ENCODE measurements around the gene ITM2C.

The ITM2C gene

DNA sequence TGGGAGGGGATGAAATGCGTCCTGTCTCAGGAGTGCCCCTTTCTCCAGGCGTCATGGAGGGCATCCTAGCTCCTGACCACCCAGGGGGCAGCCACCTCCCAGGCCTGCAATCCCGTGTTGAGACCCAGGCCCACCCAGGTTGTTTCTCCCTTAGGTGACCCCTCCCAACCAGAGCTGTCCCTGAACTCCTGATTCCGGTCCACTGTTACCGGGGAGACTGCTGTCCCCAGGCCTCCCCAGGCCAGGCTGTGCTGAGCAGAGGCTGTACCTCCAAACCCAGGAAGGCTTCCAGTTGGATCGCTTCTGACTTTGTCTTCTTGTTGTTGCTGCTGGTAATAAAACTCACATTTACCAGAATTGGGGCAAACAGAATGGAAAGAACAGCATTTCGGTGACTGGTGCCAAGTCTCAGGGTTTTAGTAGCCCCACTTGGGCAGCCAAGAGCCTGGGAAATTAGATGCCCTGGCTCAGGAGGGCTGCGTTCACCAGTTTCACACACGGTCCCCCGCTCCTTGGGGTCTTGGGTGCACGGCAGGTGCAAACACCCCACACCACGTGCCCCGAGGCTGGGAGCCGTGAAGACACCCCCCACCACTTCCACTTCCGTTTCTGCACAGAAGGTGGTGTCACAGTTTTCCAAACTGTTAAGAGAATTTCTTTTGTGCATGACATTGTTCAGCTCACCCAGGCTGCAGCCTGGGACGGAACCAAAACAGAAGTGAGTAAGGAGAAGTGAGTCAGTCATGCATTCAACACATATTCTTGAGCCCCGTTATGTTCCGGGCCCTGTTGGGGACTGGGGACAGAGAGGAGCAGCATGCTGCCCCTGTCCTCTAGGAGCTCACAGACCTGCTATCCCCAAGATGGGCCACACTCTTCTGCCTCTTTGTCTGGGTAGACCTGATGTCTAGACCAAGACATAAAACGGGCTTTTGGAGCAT lies 29.4 kb downstream of the ITM2C start:
- peak; percentile 56 for DNase-seq (ENCODE audit: low spot score)

GRCh38 chr2:230895536-230896345 lies 31.0 kb downstream of the ITM2C start:
- no peak for DNase-seq (ENCODE audit: low spot score)

DNA sequence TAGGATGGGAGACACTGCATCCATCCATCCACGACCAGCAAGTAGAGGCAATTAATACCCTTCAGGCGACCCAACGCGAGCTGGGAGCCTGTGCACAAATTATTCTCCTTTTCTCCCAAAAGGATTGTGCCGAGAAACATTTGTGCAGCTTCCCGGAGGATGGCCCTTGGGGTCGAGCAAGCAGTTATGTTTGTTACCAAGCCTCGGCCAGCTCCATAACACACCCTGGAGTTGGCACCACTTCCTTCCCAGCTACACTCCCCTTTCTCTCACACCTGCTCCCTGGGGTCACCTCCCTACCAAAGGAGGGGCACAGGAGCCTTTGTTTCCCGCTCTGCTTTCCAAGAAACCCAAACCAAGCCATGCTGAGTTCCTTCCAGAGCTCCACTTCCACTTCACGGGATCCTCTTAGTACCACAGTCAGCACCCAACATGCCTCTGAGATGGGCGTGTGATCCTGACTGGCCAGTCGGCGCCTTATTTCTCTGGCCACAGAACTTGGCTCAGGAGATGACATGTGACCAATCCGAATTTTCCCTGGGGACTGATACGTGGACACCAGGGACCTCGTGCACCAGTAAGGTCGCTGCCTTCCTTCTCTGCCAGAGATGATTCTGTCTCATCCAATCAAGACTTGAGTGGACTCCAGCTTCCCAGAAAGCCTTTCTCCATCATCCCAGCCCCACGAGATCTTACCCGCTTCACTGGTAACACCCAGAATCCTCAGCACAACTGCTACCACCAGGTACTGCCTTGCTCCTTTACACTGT lies 31.8 kb downstream of the ITM2C start:
- DNase-seq (ENCODE audit: low spot score), result no peak

DNA sequence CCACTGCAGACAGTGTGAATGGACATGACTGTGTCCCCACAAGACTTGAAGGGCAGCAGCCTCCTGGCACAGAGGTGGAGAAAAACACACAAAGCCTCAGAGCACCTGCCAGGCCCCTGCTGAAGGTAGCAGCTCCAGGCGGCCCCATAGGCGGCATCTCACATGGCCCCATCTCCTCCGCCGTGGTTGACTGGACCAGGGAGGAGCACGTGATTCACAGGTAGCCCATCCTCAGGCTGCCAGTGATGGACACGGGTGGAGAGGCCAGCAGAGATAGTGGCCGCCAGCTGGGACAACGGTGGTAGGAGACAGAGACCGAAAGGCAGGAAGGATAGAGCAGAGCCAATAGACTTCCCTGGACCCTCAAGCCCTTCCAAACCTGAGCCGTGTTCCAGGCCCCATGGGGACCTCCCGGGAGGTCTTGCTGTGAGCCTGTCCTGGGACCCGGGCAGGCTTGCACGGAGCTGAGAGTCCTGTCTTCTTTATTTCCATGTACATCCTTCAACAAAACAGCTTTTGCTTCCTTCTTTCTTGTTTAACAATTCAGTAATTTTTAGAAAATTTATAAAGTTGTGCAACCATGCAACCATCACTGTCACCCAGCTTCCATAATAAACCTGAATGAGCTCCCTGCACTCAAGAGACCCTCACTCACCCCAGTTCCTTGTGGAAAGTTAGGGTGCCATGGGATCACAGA lies 33.4 kb downstream of the ITM2C start:
- DNase-seq (ENCODE audit: low spot score), result no peak

- DNase-seq (ENCODE audit: low spot score), result no peak
Observed at GRCh38 chr2:230898713-230899091, 34.0 kb downstream of the ITM2C start.

DNA sequence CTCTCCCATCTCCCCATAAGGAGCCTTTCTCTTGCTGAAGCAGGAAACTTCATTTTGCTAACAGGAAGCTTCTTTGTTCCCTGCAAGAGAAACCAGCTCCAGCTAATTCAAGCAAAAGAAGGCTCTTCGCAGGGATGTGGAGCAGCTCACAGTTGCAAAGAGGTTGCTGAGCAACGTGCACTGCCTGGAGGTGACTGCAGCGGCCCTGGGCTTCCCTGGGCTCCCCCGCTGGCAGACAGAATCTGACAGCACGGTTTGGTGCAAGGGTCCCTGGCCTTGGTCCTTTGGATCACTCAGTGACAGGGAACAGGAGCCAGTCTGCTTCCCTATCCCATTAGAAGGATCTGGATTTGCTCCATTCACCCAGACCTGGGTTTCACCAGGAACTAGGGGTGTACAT lies 34.5 kb downstream of the ITM2C start:
- DNase-seq (ENCODE audit: low spot score), result no peak

GRCh38 chr2:230899786-230900185 lies 35.0 kb downstream of the ITM2C start:
- DNase-seq (ENCODE audit: low spot score), result no peak

DNA sequence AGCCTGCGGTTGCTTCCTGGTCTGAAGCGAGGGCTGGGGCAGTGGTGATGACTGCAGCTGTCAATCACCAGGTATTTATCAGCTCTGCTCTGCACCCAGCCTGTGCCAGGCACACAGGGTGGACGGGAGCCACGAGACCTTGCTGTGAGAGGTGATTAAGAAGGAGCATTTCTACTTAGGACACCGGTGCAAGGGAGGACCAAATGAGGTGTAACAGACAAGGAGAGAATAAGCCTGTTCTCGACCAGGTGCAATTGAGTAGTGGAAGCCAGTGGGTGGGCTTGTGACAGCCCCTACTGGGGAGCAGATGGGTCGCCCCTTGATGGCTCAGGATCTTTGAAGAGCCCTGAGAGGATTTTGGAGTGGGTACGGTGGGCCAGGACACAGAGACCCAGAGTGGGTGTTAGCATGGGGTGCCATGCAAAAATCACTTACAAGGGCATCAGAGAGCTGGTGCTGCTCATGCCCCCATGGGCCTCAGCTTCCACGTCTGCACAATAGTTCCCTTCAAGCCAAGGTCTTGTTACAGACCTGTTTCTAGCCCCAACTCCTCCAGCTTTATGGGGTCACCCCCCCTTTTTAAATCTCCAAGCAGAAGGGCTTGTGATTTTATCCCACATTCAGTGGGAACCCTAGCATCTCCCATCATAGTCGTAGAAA lies 35.7 kb downstream of the ITM2C start:
- no peak for DNase-seq (ENCODE audit: low spot score)

DNA sequence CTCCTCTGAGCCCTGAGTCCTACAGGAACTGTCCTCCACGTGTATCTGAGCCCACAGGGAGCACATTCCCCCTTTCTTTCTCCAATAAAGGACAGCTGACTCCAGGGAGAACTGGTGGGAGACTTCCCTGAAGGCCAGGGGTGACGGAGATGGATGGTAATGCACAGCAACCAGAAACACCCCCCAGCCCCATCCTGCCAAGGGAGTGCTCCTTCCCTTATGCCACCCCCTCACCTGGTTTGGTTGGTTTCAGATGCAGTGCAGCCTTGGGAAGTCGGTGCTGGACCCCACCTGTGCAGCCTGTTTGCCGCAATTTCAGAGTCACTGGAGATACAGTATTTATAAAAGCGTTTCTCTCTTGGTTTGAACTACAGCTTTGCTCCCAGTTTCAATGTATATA lies 36.3 kb downstream of the ITM2C start:
- DNase-seq (ENCODE audit: low spot score), result no peak

DNA sequence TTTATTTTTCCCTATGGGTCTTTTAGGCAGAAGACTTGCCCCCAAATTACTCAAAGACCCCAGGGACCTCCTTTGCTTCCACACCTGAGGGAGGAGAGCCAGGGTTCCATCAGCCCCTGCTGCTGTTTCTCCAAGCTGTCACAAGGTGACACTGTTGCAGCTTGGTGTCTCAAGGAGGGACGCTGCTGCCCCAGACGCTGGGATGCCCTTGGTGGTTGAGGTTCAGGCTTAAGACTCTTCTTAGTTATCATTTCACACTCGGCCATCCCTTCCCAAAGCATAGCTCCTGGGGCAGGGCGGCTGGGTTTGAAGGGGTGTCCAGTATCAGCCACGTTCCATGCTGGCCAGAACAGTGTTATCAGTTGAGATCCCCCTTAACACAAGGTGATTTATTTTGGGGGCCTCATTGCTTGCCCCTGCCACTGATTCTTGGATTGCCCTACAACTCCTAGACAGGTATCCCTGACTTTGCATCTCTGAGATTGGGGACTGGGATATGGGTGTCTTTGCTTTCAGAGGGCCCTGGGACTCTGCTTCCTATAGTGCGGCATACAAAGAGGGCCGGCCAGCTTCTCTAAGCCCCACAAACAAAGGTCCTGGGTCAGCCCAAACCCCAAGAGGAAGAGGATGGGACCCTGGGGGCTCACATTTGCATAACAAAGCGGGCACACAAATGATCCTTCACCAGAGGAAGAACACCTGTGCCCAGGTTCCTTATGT lies 37.6 kb downstream of the ITM2C start:
- DNase-seq (ENCODE audit: low spot score), result peak; percentile 53

- no peak for DNase-seq (ENCODE audit: low spot score)
Observed at GRCh38 chr2:230903231-230904150, 38.7 kb downstream of the ITM2C start.

DNA sequence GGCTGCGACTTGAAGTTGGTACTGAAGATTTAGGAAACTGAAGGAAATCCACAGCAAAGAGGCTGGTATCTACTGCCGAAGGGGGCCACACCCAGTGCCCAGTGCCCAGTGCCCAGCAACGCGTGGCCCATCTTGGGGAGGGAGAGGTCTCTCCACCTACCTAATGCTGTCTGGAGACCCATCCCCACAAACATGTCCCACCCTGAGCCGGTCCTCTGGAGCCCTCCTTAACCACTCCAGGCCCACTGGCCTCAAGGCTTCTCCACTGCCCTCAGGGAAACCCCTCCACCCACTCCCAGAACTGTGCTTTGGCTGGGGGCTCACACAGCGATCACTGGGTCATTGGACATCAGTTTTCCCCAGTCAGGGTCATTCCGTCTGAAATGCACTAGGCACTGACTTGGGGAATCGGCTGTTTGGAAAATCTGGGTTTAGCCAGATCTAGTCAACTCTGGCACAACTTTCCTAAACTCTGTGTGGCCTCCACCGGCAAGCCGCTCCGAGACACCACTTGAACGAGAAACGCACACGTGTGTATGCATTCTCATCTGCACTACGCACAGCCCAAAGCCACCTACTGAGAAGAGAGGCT lies 40.2 kb downstream of the ITM2C start:
- no peak for DNase-seq (ENCODE audit: low spot score)

DNA sequence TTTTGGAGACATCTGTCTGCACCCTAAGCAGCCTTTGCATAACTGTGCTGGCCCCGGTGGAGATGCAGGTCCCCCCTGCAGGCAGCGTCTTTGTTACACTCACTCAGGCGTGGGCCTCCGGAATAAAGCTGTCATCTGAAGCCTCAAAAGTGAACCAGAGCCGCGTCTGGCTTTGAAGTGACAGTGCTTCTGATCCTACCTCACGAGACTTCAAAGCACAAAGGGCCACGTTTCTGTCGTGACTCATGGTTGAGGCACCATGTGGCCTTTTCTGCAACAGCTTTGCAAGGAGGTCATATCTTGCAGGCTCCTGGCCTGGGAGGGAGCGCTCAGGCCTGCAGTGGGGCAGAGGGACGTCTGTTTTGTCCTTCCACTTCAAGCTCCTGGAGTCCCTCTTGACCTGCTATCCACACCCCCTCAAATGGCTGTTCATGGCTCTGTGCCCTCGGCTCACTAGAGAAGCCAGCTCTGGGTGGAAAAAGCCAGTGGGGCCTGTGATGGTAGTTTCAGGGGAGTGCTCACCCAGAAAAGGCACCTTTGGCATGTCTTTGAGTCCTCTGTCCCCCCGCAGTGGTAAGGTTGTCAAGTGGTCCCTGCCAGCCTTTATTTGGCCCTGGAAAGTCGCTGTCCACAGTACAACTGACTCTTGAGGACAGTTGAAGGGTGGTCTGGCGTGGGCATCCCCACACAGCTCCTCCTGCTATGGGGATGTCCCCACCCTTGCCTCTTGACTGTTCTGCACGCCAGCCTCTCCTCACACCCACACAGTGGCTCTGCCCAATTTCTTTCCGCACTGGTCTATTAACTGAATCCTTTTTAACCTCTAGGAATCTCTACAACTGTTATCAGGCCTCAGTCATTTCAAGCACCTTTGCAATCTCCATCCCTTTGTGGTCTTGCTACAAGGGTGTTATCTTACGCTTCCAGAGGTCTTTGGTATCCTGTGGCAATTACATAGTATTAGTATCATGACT lies 41.0 kb downstream of the ITM2C start:
- no peak for DNase-seq (ENCODE audit: low spot score)

GRCh38 chr2:230906471-230907230 lies 41.9 kb downstream of the ITM2C start:
- no peak for DNase-seq (ENCODE audit: low spot score)

DNA sequence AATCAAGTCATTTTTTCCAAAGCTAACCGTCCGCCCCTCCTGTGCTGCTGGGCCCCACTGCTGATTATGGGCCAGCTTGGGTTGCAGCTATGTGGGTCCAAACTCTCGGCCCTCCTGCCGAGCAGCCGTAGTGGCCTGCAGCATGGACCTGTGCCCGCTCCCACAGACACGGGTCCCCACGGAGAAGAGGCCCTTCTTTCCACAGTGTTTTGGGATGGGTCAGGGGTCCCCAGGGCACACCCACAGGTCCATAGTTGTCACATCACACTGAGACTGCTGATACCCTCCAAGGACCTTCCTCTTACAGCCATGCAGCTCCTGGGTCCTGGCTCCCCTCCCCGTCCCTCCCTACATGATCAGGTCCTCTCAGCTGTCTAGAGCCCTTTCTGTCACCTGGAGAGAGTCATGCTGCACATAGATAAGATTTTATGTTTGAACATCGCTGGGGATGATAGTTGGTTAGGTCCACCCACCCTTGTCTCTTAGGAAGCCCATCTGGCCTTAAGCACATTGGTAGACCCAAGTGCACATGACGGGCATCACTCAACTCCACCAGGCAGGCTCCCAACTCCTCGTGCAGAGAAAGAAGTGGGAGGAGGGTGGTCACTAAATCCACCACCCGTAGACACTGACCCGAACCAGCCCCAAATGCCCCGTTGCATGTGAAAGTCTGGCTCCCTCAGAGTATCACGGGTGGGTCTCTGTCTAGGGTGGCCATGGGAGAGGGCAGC lies 42.8 kb downstream of the ITM2C start:
- no peak for DNase-seq (ENCODE audit: low spot score)

- no peak for DNase-seq (ENCODE audit: low spot score)
Observed at GRCh38 chr2:230908092-230908594, 43.4 kb downstream of the ITM2C start.
